PFSK-1 (cell line): Measurements from ENCODE around the gene PRIMPOL.

Experiments
- FOXP2 ChIP-seq: optimal IDR thresholded peaks from 2 replicates; pipeline ENCODE3; 2011; ENCODE audit warnings: borderline replicate concordance, control low read depth, inconsistent platforms; ENCODE audit not compliant: insufficient read depth; ENCODE audit errors: extremely low read length, extremely low read depth
- POLR2AphosphoS5 ChIP-seq: IDR thresholded peaks from 2 replicates; pipeline ENCODE4 v1.6.1; 2012; ENCODE audit warnings: low read depth, mild to moderate bottlenecking, control low read depth, low read length, moderate library complexity
- SIN3A ChIP-seq: IDR thresholded peaks from 2 replicates; pipeline ENCODE4 v1.6.1; 2012; ENCODE audit warnings: mild to moderate bottlenecking, low read length, moderate library complexity, borderline replicate concordance; ENCODE audit not compliant: insufficient read depth
- TAF1 ChIP-seq: IDR thresholded peaks from 2 replicates; pipeline ENCODE4 v1.6.1; 2012; ENCODE audit warnings: low read length, control low read depth, borderline replicate concordance; ENCODE audit not compliant: insufficient read depth
- TF ChIP-seq, protein P1 (sequence below), 2 experiments: IDR thresholded peaks; 2 replicates each; pipeline versions ENCODE4 v1.6.1 to v1.8.0; 2011 to 2012; ENCODE audit warnings: low read depth in 2 of 2, low read length in 2 of 2, control low read depth in 1 of 2, inconsistent platforms in 1 of 2, mild to moderate bottlenecking in 1 of 2, moderate library complexity in 1 of 2; ENCODE audit not compliant: insufficient read depth in 1 of 2

Gene PRIMPOL

DNA sequence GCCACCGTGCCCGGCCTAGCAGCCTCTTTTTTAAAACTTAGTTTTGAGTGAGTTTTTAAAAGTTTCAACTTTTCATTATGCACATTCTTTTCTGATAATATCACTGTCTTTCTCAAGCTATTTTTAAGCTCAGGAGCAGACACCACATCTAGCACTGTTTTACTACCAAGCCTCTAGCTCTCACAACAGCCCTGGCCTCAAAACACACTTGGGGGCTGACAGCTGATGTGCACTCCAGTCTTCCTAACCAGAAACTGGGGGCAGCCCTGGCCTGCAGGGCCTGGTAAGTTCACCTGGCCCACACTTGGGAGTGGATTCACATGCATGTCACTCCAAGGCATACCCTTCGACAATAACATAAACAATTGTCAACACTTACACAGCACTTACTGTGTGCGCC, 50.4 kb downstream of the PRIMPOL start:
- TF ChIP-seq FOXP2 (no peak), POLR2AphosphoS5 (no peak), TAF1 (no peak), SIN3A (no peak)
- TF ChIP-seq, protein P1, sequence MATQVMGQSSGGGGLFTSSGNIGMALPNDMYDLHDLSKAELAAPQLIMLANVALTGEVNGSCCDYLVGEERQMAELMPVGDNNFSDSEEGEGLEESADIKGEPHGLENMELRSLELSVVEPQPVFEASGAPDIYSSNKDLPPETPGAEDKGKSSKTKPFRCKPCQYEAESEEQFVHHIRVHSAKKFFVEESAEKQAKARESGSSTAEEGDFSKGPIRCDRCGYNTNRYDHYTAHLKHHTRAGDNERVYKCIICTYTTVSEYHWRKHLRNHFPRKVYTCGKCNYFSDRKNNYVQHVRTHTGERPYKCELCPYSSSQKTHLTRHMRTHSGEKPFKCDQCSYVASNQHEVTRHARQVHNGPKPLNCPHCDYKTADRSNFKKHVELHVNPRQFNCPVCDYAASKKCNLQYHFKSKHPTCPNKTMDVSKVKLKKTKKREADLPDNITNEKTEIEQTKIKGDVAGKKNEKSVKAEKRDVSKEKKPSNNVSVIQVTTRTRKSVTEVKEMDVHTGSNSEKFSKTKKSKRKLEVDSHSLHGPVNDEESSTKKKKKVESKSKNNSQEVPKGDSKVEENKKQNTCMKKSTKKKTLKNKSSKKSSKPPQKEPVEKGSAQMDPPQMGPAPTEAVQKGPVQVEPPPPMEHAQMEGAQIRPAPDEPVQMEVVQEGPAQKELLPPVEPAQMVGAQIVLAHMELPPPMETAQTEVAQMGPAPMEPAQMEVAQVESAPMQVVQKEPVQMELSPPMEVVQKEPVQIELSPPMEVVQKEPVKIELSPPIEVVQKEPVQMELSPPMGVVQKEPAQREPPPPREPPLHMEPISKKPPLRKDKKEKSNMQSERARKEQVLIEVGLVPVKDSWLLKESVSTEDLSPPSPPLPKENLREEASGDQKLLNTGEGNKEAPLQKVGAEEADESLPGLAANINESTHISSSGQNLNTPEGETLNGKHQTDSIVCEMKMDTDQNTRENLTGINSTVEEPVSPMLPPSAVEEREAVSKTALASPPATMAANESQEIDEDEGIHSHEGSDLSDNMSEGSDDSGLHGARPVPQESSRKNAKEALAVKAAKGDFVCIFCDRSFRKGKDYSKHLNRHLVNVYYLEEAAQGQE (IDR thresholded peaks at IDR 0.05; ENCODE audit: insufficient read depth in 1 of 2, low read depth in 2 of 2, low read length in 2 of 2) = no peak

DNA sequence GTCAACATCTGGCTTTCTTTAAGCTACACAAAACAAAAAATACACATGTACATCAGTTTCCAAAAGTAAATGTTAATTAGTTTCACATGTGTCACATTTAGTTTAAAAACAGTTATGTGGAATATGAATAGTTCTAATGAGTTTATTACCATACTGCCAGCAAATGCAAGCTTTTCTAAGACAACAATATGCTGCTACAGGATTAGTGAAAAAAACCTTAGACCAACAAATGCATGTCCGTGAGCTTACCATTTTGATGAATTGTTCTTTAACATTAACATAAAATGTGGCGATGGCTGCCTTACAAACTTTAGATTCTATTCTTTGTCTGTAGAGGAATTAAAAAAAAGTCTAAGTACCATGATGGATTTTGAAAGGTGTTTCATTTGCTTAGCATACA, 52.6 kb downstream of the PRIMPOL start:
- TF ChIP-seq SIN3A (no peak), POLR2AphosphoS5 (no peak), TAF1 (no peak)
- TF ChIP-seq, protein P1 (IDR thresholded peaks at IDR 0.05; ENCODE audit: insufficient read depth in 1 of 2, low read depth in 2 of 2, low read length in 2 of 2) = no peak

DNA sequence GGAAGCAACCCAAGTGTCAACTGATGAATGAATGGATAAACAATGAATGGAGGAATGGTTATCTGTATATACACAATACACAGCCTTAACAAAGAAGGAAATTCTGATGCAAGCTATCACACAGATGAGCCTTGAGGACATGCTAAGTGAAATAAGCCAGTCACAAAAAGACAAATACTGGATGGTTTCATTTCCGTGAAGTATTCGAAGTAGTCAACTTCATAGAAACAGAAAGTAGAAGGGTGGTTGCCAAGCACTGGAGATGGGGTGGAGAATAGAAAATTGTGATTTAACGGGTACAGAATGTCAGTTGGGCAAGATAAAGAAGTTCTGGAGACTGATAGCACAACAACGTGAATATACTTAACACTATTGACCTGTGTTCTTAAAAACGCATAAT, 56.2 kb downstream of the PRIMPOL start:
- TF ChIP-seq POLR2AphosphoS5 (no peak), SIN3A (no peak), FOXP2 (no peak), TAF1 (no peak)
- TF ChIP-seq, protein P1 (IDR thresholded peaks at IDR 0.05; ENCODE audit: insufficient read depth in 1 of 2, low read depth in 2 of 2, low read length in 2 of 2) = no peak

DNA sequence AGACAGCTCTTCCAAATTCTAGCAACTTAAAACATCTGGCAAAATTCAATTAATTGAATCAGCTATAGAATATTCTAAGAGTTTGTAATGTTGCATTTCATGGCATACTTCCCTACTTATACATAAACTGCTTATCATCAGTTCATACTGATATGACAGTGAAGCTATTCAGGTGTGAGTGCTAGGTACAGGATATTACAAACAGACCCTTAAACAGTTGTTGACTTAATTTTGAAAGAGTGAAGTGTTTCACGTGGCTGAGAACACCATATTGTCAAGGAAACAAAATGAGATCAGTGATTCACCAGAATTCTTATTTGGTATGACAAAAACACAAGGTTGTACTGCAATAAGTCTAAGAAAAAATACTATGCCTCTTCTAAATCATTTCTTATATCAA, 56.9 kb downstream of the PRIMPOL start:
- TF ChIP-seq FOXP2 (no peak), SIN3A (no peak), TAF1 (no peak), POLR2AphosphoS5 (no peak)
- TF ChIP-seq, protein P1 (IDR thresholded peaks at IDR 0.05; ENCODE audit: insufficient read depth in 1 of 2, low read depth in 2 of 2, low read length in 2 of 2) = no peak

DNA sequence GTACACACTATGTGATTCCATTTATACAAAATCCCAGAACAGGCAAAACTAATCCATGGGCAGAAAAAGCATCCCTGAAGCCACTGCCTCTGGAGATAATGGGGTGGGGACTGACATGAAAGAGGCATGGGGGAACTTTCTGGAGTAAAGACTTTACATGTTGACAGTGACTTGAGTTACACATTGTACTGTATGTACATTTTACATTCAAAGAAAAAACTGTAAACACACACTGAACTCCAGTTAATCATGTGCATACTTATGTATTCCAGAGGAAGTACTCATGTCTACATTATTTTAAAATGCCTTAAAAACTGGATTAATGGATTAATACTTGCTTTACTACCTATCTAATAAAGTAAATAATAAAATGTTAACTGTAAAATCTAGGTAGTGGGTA, 62.8 kb downstream of the PRIMPOL start:
- TF ChIP-seq TAF1 (no peak), SIN3A (no peak), FOXP2 (no peak), POLR2AphosphoS5 (no peak)
- TF ChIP-seq, protein P1 (IDR thresholded peaks at IDR 0.05; ENCODE audit: insufficient read depth in 1 of 2, low read depth in 2 of 2, low read length in 2 of 2) = no peak
